ENCODE measurements around the gene CYSTM1.

Gene CYSTM1

GRCh38 chr5:140213370-140213983 lies 38.5 kb downstream of the CYSTM1 start:
- DNase-seq (ENCODE audit: low read depth) = no peak

GRCh38 chr5:140214831-140215230 lies 39.8 kb downstream of the CYSTM1 start:
- DNase-seq (ENCODE audit: low read depth) = no peak

- DNase-seq (ENCODE audit: low read depth) = no peak
Measured at GRCh38 chr5:140215276-140215675, 40.3 kb downstream of the CYSTM1 start.

- no peak for DNase-seq (ENCODE audit: low read depth)
Measured at GRCh38 chr5:140216478-140217074, 41.6 kb downstream of the CYSTM1 start.

GRCh38 chr5:140217299-140218026 lies 42.5 kb downstream of the CYSTM1 start:
- no peak for DNase-seq (ENCODE audit: low read depth)

- no peak for DNase-seq (ENCODE audit: low read depth)
Measured at GRCh38 chr5:140219068-140219991, 44.3 kb downstream of the CYSTM1 start.

- no peak for DNase-seq (ENCODE audit: low read depth)
Measured at GRCh38 chr5:140220032-140220697, 45.2 kb downstream of the CYSTM1 start.

- DNase-seq (ENCODE audit: low read depth) = no peak
Measured at GRCh38 chr5:140220698-140221064, 45.7 kb downstream of the CYSTM1 start.

- no peak for DNase-seq (ENCODE audit: low read depth)
Measured at GRCh38 chr5:140221697-140222223, 46.8 kb downstream of the CYSTM1 start.

- no peak for DNase-seq (ENCODE audit: low read depth)
Measured at GRCh38 chr5:140222416-140222815, 47.4 kb downstream of the CYSTM1 start.

GRCh38 chr5:140223567-140223966 lies 48.6 kb downstream of the CYSTM1 start:
- DNase-seq (ENCODE audit: low read depth) = no peak

GRCh38 chr5:140224658-140225057 lies 49.7 kb downstream of the CYSTM1 start:
- no peak for DNase-seq (ENCODE audit: low read depth)

GRCh38 chr5:140225396-140225795 lies 50.4 kb downstream of the CYSTM1 start:
- DNase-seq (ENCODE audit: low read depth) = no peak

GRCh38 chr5:140227046-140227445 lies 52.1 kb downstream of the CYSTM1 start:
- no peak for DNase-seq (ENCODE audit: low read depth)

- no peak for DNase-seq (ENCODE audit: low read depth)
Measured at GRCh38 chr5:140228364-140228837, 53.4 kb downstream of the CYSTM1 start.

GRCh38 chr5:140230373-140230772 lies 55.4 kb downstream of the CYSTM1 start:
- DNase-seq (ENCODE audit: low read depth) = no peak

- DNase-seq (ENCODE audit: low read depth) = no peak
Measured at GRCh38 chr5:140232731-140233130, 57.7 kb downstream of the CYSTM1 start.

- no peak for DNase-seq (ENCODE audit: low read depth)
Measured at GRCh38 chr5:140234377-140234989, 59.5 kb downstream of the CYSTM1 start.

- DNase-seq (ENCODE audit: low read depth) = no peak
Measured at GRCh38 chr5:140235791-140236551, 61.0 kb downstream of the CYSTM1 start.

- DNase-seq (ENCODE audit: low read depth) = no peak
Measured at GRCh38 chr5:140236891-140237598, 62.1 kb downstream of the CYSTM1 start.
